IPS-18c (cell line): Measurements from ENCODE around the gene HDC.

Source experiments
- H3K4me3 ChIP-seq: 2 replicates; pipeline ENCODE4 v1.7.0; 2013; ENCODE audit warnings: low read depth, mild to moderate bottlenecking, low read length, moderate library complexity; ENCODE audit not compliant: insufficient read depth
- H3K9me3 ChIP-seq: one replicate; pipeline ENCODE4 v1.6.1; 2013; ENCODE audit warnings: mild to moderate bottlenecking, low read length, moderate library complexity; ENCODE audit not compliant: control insufficient read depth, insufficient read depth

Gene HDC

GRCh38 chr15:50202003-50202402 lies 63.5 kb downstream of the HDC start:
- no peak overlapping the region for H3K4me3 ChIP-seq
- H3K9me3 ChIP-seq, result no peaks in the 10 kb centered on the region

GRCh38 chr15:50192926-50193620 lies 72.5 kb downstream of the HDC start:
- Histone ChIP-seq H3K4me3 (no peak overlapping the region), H3K9me3 (no peaks in the 10 kb centered on the region)

GRCh38 chr15:50192164-50192563 lies 73.4 kb downstream of the HDC start:
- Histone ChIP-seq H3K9me3 (no peaks in the 10 kb centered on the region), H3K4me3 (no peak overlapping the region)
